Measurements from ENCODE around the gene BPI. TPM values are rescaled to one million over a fixed set of nuclear protein-coding genes. Genes with fewer than 3 reads are reported as not detected.

The BPI gene
- total RNA-seq, 4 donors from 2014 or later = 0.65 TPM; not detected in 3

DNA sequence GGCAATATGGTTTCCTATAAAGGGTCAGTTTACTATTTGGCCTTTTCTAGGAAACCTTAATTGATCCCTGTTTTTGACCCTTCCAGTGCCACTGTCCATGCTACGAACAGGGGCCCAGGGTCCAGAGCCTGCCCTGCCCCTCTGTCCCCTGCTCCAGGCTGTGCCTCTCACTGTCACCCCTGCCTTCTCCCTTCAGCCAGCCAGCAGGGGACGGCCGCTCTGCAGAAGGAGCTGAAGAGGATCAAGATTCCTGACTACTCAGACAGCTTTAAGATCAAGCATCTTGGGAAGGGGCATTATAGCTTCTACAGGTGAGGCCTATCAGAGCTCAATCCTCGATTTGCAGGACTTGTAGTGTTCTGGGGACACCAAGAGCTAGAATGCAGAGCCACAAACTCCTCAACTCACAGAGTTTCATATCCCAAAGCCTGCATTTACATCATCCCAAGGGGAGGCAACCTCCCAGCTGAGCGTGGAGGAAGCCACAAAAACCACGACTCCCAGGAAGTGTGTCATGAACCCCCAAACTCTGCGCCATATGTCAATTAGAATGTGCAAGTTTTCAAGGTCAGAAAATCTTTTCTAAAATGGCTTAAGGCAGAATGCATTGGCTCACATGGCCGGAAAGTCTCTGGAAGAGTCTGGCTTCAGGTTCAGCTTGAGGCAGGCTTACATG lies 3.6 kb downstream of the BPI start:
- TF ChIP-seq, protein P1, sequence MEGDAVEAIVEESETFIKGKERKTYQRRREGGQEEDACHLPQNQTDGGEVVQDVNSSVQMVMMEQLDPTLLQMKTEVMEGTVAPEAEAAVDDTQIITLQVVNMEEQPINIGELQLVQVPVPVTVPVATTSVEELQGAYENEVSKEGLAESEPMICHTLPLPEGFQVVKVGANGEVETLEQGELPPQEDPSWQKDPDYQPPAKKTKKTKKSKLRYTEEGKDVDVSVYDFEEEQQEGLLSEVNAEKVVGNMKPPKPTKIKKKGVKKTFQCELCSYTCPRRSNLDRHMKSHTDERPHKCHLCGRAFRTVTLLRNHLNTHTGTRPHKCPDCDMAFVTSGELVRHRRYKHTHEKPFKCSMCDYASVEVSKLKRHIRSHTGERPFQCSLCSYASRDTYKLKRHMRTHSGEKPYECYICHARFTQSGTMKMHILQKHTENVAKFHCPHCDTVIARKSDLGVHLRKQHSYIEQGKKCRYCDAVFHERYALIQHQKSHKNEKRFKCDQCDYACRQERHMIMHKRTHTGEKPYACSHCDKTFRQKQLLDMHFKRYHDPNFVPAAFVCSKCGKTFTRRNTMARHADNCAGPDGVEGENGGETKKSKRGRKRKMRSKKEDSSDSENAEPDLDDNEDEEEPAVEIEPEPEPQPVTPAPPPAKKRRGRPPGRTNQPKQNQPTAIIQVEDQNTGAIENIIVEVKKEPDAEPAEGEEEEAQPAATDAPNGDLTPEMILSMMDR (IDR thresholded peaks at IDR 0.05; ENCODE audit: low read depth) = no peak

DNA sequence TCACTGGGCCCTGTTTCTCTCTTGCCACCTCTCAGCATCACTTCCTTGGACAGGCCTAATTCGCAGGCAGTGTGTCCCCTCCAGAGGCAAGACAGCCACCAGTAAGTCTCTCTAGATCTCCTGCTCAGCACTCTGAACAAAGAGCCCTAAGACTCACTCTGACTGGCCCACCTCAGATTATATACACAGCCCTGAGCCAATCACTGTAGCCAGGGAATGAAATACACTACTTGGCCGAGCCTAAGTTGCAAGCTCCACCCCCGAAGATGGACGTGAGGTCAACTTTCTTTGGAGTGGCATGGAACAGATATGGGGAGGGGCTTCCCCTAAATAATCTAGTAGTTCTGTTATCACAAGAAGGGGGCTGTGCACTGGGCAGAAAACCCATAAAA lies 4.1 kb downstream of the BPI start:
- TF ChIP-seq, protein P1 (IDR thresholded peaks at IDR 0.05; ENCODE audit: low read depth) = no peak

DNA sequence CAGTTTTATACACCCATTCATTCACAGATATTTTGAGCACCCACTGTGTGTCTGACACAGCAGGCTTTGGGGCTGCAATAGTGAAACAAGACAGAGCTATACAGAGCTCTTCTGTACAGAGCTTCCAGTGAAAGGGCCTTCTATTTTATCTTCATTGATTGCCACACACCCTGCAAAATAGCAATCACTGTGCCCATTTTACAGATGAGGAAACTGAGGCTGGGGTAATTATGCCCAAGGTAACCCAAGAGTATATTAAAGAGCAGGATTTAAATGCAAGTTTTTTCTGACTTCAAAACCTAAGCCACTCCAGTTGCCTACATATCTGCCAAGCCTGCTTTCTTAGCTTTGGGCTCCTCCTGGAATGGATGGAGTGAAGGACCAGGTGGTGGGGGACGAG lies 4.5 kb downstream of the BPI start:
- TF ChIP-seq, protein P1 (IDR thresholded peaks at IDR 0.05; ENCODE audit: low read depth) = no peak

DNA sequence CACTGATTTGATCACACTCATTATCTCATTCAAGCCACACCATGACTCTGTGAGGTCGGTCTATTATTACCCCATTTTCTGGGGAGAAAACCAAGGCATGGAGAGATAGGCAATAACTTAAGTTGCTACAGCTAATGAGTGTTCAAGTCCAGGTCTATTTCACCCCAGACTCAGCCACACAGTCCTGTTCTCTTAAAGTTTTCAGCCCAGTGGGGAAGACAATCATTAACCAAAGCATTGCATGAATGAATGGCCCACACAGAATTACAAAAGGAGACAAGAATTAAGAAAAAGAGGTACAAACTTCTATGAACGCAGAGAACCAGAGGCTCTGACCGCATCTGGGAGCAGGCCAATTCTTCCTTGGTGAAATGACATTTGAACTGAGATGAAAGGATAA lies 7.1 kb downstream of the BPI start:
- TF ChIP-seq, protein P1 (IDR thresholded peaks at IDR 0.05; ENCODE audit: low read depth) = no peak

DNA sequence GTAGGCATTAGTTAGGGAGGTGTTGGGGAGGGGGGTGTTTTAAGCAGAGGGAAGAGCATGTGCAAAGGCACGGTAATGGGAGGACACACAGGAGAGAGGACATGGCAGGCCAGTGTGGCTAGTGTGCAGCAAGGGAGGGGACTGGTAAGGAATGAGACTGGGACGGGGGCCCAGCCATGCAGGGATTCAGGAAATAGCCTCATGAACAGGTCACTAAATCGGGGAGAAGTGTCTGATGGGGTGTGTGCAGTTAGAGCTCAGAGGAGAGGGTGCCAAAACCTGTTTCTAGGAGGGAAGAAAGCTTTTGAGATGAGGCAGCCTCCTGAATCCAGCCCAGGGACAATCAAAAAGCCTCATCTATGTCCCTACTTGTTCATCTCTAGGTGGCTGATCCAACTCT lies 7.5 kb downstream of the BPI start:
- TF ChIP-seq, protein P1 (IDR thresholded peaks at IDR 0.05; ENCODE audit: low read depth) = no peak

DNA sequence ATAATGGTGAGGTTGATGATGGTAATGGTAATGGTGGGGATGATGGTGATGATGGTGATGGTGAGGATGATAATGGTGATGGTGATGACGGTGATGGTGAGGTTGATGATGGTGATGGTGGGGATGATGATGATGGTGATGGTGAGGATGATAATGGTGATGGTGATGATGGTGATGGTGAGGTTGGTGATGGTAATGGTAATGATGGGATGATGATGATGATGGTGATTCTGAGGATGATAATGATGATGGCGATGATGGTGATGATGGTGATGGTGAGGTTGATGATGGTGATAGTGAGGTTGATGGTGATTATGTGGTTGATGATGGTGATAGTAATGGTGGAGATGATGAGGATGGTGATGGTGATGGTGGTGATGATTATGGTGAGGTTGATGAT lies 9.7 kb downstream of the BPI start:
- TF ChIP-seq, protein P1 (IDR thresholded peaks at IDR 0.05; ENCODE audit: low read depth) = no peak

DNA sequence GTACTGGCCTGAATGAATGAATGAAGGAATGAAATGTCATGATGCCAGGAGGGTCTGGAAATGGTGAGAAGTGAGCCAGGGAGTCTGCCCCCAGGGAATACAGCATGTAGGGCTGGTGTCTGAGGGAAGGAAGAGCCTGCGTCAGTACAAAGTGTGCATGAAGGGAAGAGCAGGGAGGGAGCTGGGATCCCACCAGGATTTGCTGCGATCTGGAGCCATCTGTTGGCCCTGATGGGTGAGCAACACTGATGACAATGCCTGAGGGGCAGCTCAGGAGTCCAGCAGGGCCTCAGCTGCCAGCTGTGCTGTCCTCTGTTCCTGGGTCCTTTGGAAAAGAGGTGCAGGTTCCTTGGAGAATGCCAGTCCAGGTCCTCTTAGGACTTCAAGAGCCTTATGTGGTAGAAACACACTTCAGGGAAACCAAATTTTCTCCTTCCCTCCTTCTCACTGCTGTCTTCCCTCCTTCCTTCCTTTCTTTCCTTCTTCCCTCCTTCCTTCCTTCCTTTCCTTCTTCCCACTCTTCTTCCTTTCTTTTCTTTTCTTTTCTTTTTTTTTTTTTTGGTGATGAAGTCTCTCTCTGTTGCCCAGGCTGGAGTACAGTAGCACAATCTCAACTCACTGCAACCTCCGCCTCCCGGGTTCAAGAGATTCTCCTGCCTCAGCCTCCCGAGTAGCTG lies 11.5 kb downstream of the BPI start:
- TF ChIP-seq, protein P1 (IDR thresholded peaks at IDR 0.05; ENCODE audit: low read depth) = no peak
